ENCODE measurements around the gene RGMA.
A peak's percentile ranks its signal among the peaks of the same experiment; 100 is the strongest.
"Not testable (repeated sequence)": the region's sequence is repeated elsewhere in the genome, so short reads cannot be mapped to it uniquely, and the experiment has no call there.

Gene RGMA

GRCh38 chr15:93065641-93066045, 23.4 kb downstream of the RGMA start:
- DNase-seq, result no peak

DNA sequence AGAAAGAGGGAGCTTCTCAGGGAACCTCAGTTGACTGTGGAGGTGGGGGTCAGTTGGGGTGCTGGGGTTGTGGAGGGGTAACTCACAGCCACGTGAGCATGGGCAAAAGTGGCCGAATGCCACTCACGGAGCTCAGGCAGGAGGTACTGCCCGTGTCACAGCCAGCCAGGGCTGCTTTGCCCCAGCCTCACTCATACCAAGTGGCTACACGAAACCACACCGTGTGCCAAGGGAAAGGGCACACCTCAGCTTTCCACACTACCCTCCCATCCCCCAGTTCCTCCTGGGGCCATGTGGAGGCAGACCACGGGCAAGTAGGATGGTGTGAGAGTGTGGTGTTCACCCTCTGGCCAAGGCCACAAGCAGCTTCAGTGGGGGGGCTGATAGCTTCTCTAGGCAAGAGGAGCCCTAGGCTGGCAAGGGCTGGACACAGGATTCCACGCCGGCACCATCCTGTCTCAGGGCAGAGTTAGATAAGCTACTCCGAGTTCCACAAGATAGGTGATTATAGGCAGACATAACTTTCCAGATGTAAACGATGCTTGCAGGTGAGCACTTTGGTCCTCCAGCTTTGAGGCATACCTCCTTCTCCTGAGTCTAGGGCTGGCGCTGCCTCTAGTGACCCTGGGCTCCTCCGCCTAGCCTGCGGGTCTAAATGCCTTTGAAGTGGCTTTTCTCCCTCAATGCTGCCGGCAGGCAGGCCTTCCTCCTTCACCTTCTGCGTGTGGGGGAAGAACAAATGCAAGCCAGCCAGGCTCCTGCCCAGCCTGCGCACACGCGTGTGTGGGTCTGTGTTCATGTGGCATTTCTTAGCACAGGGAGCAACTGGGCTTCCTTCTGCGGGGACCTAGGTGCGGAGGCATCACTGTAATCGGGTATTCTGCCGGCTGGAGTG, 25.0 kb downstream of the RGMA start:
- no peak for DNase-seq

DNA sequence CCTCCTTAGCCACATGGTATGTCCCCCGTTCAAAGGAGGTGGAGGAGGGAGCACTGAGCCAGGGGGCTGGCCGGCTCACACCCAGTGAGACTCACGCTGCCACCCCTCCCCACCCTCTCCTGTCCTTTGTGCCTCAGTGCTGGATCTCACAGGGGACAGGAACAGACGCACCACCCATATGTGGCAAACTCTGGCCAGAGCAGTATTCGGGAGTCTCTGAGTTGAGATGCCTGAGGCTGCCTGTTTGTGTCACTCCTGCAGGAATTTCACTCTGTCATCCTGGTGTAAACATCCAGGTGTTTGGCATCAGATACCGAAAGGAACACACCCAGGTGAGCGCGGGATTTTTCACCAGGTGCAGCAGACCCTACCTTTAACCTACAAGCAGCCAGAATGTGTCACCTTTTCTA, 25.7 kb downstream of the RGMA start:
- no peak for DNase-seq

DNA sequence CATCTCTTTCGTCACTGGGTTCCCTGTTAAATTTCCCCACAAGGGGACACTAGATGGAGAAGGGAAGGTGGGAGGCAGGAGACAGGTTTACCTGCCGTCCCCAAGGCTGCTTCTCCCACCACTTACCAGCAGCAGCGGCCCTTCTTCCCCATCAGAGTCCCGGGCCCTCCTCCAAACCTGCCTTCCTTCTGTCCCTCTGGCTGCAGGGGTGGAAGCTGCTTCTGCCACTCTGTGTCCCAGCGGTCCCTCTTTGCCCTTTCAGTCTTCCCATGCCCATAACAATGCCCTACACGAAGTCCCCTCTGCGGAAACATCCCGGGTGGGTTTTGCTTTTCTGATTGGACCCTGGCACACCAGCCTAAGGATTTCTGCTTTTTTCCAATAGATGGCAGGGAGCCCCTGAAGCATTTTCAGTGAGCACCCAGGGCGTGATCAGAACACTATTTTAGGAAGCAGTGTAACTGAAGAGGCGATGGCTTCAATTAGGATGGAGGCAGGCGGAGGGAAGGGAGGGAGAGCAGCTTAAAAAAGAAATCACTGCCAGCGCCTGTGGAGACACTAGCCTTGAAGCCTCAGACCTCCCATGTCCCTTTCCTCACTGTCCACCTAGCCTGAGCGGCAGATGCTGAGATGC, 26.3 kb downstream of the RGMA start:
- DNase-seq, result not testable (repeated sequence)

- no peak for DNase-seq
Observed at GRCh38 chr15:93060336-93061248, 28.4 kb downstream of the RGMA start.

DNA sequence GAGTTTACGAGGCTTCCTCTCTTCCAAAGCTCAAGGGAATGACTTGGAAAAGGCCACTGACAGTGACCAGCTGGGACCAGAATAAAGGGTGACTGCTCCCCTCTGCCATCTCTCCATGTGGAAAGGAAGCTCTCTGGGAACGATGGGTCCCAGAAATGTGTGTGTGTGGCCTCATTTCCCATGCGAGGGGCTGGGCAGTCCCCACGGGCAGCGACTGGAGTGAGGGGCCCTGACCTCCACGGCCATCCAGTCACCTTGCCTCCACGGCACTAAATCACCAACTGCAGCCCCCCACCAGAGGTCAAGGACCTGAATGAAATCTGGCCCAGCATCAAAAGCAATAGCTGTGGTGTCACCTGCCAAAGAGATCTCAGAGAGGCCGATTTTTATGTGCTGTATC, 29.6 kb downstream of the RGMA start:
- no peak for DNase-seq

GRCh38 chr15:93058904-93059427, 30.0 kb downstream of the RGMA start:
- no peak for DNase-seq

DNA sequence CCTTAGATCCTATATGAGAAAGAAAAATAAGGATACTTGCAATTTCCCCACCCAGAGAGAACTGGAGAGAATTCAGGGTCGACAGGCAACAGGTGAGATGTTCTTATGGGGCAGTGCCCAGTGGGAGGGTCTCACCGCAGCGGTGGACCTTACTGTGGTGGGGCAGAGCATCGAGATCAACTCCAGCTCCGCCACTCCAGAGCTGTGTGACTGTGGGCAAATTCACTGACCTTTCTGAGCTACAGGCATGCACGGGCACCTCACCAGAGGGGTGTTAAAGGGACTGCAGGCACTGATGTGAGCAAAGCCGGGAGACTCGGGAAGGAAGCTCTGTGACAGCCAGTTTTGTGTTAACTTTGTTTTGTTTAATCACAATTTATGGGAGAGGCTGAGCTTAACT, 30.9 kb downstream of the RGMA start:
- no peak for DNase-seq

DNA sequence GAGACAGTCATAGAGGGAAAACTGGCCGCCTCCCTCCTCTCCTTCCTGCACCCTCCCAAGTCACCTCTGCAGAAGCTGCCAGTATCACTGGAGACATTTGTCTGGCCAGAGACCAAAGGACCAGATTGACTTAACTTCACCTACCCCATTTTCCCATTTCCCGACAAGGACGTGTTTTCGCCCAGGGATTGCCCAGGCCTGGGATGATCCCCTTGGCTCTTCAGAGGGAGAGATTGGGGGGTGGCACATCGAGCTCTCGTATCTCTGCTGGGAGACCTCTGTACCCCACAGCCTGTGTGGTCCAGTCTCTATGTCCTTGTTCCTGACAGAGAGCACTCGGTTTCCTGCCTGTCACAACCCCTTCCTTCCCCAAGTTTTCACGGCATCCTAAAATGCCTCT, 31.4 kb downstream of the RGMA start:
- no peak for DNase-seq

DNA sequence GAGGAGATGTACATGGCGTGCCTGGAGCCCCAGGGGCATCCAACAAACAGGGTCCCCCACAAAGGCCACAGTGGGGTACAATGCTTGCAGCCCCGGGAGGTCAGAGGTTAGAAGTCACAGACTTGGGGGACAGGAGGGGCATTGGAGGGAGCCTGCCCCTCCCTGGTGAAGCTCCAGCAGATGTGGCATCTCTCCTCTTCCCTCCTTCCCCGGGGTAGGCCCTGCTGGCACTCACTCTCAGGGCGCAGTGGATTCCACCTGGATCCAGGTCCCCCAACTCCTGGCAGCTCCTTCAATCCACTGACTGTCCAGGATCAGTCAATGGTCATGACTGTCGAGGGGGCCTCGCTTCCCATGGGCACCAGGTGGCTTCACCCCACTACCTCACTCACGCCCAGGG, 32.2 kb downstream of the RGMA start:
- no peak for DNase-seq

DNA sequence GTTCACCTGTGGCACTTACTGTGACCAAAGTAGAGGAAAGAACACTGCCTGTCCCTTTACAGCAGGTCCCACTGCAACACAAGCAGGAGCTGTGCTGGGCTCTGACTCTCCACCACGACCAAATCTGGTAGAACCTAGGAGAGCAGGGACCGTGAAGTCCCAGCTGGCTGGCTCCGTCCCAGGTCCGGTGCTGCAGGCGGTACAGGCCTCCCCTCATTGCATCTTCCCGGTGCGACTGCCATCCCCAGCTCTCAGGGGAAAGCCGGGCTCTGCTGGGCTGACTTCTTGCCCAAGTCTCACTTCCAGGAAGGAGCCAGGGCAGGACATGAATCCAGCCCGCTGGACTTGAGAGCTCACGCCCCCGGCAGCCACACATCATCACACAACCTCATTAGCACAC, 33.8 kb downstream of the RGMA start:
- no peak for DNase-seq

- DNase-seq, result no peak
Observed at GRCh38 chr15:93052090-93052879, 36.7 kb downstream of the RGMA start.

- DNase-seq, result no peak
Observed at GRCh38 chr15:93051236-93052089, 37.5 kb downstream of the RGMA start.

GRCh38 chr15:93050648-93051047, 38.4 kb downstream of the RGMA start:
- no peak for DNase-seq

- DNase-seq, result no peak
Observed at GRCh38 chr15:93049914-93050578, 39.0 kb downstream of the RGMA start.

DNA sequence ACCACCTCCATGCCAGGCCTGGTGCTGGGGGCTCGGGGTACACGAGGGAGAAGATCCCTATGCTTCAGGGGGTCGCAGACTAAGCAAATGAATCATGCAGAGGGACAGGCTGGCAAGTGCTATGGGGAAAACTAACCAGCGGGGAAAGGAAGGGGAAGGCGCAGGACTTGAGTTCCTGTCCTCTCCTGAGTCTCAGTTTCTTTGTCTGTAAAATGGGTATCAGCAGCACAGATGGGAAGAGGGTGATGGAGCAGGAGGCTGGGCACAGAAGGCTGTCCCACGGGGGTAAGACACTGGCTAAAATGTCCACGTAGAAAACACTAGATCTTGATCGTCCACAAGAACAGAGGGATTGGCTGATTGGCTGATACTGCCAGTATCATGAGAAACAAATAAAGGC, 39.8 kb downstream of the RGMA start:
- DNase-seq, result no peak

GRCh38 chr15:93048759-93049161, 40.3 kb downstream of the RGMA start:
- peak; percentile 53 for DNase-seq

- no peak for DNase-seq
Observed at GRCh38 chr15:93048426-93048721, 40.6 kb downstream of the RGMA start.

DNA sequence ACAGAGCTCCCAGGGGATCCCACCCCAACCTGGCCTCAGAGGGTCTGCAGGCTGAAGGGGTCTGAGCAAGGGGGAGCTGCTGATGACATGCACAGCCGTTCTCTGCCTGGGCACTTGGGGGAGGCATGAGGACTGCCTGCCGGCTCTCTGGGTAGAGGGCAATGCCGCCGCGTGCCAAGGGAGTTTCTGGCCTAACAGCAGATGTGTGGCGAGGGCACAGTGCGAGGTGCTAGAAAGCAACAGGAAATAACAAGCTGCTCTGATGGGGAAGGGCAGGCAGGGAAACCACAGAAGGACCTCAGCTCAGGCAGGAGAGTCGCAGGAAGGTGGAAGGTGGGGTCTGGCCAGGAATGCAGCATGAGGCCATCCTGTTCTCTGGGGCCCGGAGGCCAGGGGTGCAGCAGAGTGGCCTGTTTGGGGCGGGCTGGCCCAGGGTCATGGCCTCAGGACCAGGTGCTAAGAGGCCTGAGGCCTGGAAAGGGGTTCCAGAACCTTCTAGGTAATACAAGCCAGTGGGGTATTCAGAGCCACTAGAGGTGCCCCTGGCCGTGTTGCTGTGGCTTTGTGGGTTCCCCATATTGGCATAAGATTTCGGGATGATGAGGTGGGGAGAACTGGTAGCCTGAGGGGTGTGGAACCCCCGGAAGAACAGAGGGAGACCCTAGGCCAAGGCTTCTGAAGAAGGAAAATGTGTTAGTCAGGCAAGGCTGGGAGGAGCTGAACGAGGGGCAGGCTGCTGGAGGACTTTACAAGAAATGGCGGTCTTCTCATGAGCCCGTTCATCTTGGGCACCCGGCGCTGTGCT, 41.2 kb downstream of the RGMA start:
- no peak for DNase-seq

DNA sequence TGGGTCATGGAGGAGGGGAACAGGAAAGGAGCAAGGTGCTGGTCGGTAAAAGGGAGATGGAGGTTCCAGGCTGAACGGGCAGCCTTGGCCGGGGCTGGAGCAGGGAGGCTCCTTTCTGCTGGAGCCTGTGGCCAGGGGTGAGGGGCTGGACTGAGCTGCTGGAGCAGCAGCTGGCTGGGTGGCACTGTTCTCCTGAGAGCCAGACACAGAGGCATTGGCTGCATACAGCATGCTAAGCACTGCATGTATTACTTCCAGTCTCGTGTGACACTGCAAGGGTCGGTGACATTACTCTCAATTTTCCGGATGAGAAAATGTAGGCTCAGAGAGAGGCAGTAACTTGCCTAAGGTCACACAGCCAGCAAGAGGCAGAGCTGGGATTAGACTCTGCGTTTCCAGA, 42.3 kb downstream of the RGMA start:
- no peak for DNase-seq
